CD4-positive, alpha-beta memory T cell (primary cell): ENCODE data around the gene AKAP6. TPM values are rescaled to one million over a fixed set of nuclear protein-coding genes. Genes with fewer than 3 reads are reported as not detected.
A peak's percentile ranks its signal among the peaks of the same experiment; 100 is the strongest.

ENCODE experiments used
- CTCF ChIA-PET: fragments of 350-600 bp; sonication (Branson Sonifier 250); formaldehyde crosslinking; loops from one replicate; lab custom pipeline; 2021; ENCODE audit warnings: inconsistent platforms; ENCODE audit not compliant: partially characterized antibody; lab: Charles Lee
- POLR2A ChIA-PET: fragments of 350-600 bp; sonication (Branson Sonifier 250); formaldehyde crosslinking; loops from one replicate; lab custom pipeline; 2021; ENCODE audit not compliant: partially characterized antibody; lab: Charles Lee
- DNase-seq, 5 donors: peaks; one replicate each; pipeline versions ENCODE4 v3.0.0 to v3.0.0-alpha.2; 2020 to 2022; ENCODE audit warnings: mixed read lengths in 1 of 5
- H3K27ac ChIP-seq: one replicate; pipeline ENCODE4 v1.7.0; 2013; ENCODE audit warnings: low read depth, low read length
- H3K27me3 ChIP-seq: 2 replicates; pipeline ENCODE4 v1.7.0; 2013; ENCODE audit warnings: mild to moderate bottlenecking, low read length, moderate library complexity; ENCODE audit not compliant: insufficient read depth
- H3K36me3 ChIP-seq: 2 replicates; pipeline ENCODE4 v1.7.0; 2013; ENCODE audit warnings: mild to moderate bottlenecking, low read length, moderate library complexity; ENCODE audit not compliant: insufficient read depth
- H3K4me1 ChIP-seq: 2 replicates; pipeline ENCODE4 v1.7.0; 2013; ENCODE audit warnings: mild to moderate bottlenecking, low read length, moderate library complexity; ENCODE audit not compliant: insufficient read depth
- H3K4me3 ChIP-seq, 2 donors: one replicate each; pipeline ENCODE4 v1.7.0; 2013; ENCODE audit warnings: low read length in 2 of 2, mild to moderate bottlenecking in 1 of 2
- H3K9me3 ChIP-seq, 2 donors: one replicate each; pipeline ENCODE4 v1.7.0; 2013; ENCODE audit warnings: low read length in 2 of 2, control low read depth in 1 of 2; ENCODE audit not compliant: control insufficient read depth in 1 of 2
- H3K27ac Mint-ChIP-seq, 7 donors: one replicate each; pipeline ENCODE4 v1.8.0; 2020 to 2021; ENCODE audit warnings: mixed read lengths in 7 of 7, mild to moderate bottlenecking in 6 of 7, inconsistent platforms in 3 of 7, moderate library complexity in 3 of 7
- H3K27me3 Mint-ChIP-seq, 2 donors: one replicate each; pipeline ENCODE4 v1.8.0; 2020 to 2021; ENCODE audit warnings: mixed read lengths in 2 of 2
- H3K36me3 Mint-ChIP-seq, 2 donors: one replicate each; pipeline ENCODE4 v1.8.0; 2020 to 2021; ENCODE audit warnings: mixed read lengths in 2 of 2, inconsistent platforms in 1 of 2, mild to moderate bottlenecking in 1 of 2
- H3K4me1 Mint-ChIP-seq, 4 donors: one replicate each; pipeline ENCODE4 v1.8.0; 2020 to 2021; ENCODE audit warnings: mixed read lengths in 4 of 4, mild to moderate bottlenecking in 1 of 4
- H3K4me3 Mint-ChIP-seq, 8 donors: one replicate each; pipeline ENCODE4 v1.8.0; 2020 to 2021; ENCODE audit warnings: mixed read lengths in 8 of 8, mild to moderate bottlenecking in 7 of 8, moderate library complexity in 6 of 8, inconsistent platforms in 3 of 8
- H3K9me3 Mint-ChIP-seq, 8 donors: one replicate each; pipeline ENCODE4 v1.8.0; 2020 to 2021; ENCODE audit warnings: mixed read lengths in 8 of 8, mild to moderate bottlenecking in 5 of 8, inconsistent platforms in 3 of 8, moderate library complexity in 1 of 8
- intact Hi-C: fragments of 100-400 bp; cut with micrococcal nuclease; formaldehyde crosslinking; loops from one replicate; pipeline ENCODE4 v1.15.1; 2023
- polyA plus RNA-seq, 2 donors: library from polyadenylated mRNA; unstranded; fragments of 300-500 nt; fragmentation: Illumina TruSeq; gene quantifications; one replicate each; pipeline ENCODE4 v1.2.3, GENCODE V29; 2021
- total RNA-seq, 2 experiments: library from RNA; stranded (reverse); gene quantifications; one replicate each; pipeline ENCODE4 v1.2.3, GENCODE V29; 2021

The AKAP6 gene
- total and polyA plus RNA-seq, 4 experiments from 2014 or later, result 0.98 to 4.4 (median 3.7) TPM; not detected in 1

DNA sequence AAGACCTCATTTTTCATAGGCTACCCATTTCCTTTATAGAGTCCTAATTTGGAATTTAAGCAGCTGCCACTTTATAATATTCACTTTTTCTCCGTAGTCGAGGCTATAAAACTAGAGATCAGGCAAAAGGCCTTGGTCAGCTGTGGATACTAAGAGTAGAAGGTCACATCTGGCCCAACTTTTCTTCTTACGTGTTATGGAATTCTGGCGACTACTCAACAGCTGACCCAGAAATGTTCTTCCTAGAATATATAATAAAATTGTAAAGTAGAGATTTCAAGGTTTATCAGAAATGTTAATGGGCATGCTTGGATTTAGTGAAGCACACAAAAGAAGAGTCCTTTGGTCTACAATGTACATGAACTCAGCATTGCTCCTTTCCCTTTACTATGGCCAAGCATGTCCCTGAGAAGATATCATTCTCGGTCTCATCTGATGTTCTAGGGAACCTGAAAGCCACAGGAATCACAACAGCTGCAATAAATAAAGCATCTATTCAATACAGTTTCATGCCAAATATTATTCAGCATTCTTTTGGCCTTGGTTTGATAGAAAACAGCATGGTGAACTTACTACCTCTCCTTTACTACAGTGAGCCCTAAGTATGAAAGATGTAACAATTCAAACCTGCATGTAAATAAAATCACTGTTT lies 348.2 kb downstream of the AKAP6 start:
- Mint-ChIP-seq H3K4me3 (no peak overlapping the region), H3K27ac (no peak overlapping the region), H3K9me3 (peaks cover 0 to 4% (median 1%) of the 10 kb centered on the region in 8 donors), H3K4me1 (no peaks in the 10 kb centered on the region), H3K36me3 (no peaks in the 10 kb centered on the region), H3K27me3 (peaks cover 0 to under 1% of the 10 kb centered on the region in 2 donors)
- Histone ChIP-seq H3K4me3 (no peak overlapping the region), H3K27ac (no peak overlapping the region), H3K27me3 (no peaks in the 10 kb centered on the region), H3K36me3 (no peaks in the 10 kb centered on the region), H3K4me1 (no peaks in the 10 kb centered on the region), H3K9me3 (peaks cover 0 to 4% of the 10 kb centered on the region in 2 donors)
- ChIA-PET CTCF (no interaction called here), POLR2A (no interaction called here)
- intact Hi-C loops, result no loop called here
- DNase-seq, result no peak

DNA sequence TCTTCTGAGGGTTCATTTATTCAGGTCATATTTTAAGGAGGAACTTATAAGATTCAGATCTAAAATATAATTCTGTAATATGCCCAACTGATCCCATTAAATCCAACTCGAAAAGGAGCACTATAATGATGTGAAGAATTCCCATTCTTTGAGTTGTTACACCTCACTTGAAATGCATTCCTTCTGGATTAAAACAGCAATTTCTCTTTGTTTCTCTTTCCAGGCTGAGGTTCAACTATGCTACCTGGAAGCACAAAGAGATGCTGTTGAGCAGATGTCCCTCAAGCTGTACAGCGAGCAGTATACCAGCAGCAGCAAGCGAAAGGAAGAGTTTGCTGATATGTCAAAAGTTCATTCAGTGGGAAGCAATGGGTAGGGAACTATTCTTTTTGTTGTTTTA lies 349.0 kb downstream of the AKAP6 start:
- Mint-ChIP-seq H3K9me3 (peaks cover 0 to 3% (median under 1%) of the 10 kb centered on the region in 8 donors), H3K4me3 (peak overlapping the region in 1 of 8 donors; percentile 27), H3K4me1 (no peaks in the 10 kb centered on the region), H3K27me3 (peaks cover 0 to 2% of the 10 kb centered on the region in 2 donors), H3K27ac (no peak overlapping the region), H3K36me3 (no peaks in the 10 kb centered on the region)
- Histone ChIP-seq H3K9me3 (no peaks in the 10 kb centered on the region), H3K4me1 (no peaks in the 10 kb centered on the region), H3K4me3 (no peak overlapping the region), H3K36me3 (no peaks in the 10 kb centered on the region), H3K27ac (no peak overlapping the region), H3K27me3 (no peaks in the 10 kb centered on the region)
- CTCF ChIA-PET, result no interaction called here
- no peak for DNase-seq
- intact Hi-C loops, result no loop called here
- POLR2A ChIA-PET, result no interaction called here

DNA sequence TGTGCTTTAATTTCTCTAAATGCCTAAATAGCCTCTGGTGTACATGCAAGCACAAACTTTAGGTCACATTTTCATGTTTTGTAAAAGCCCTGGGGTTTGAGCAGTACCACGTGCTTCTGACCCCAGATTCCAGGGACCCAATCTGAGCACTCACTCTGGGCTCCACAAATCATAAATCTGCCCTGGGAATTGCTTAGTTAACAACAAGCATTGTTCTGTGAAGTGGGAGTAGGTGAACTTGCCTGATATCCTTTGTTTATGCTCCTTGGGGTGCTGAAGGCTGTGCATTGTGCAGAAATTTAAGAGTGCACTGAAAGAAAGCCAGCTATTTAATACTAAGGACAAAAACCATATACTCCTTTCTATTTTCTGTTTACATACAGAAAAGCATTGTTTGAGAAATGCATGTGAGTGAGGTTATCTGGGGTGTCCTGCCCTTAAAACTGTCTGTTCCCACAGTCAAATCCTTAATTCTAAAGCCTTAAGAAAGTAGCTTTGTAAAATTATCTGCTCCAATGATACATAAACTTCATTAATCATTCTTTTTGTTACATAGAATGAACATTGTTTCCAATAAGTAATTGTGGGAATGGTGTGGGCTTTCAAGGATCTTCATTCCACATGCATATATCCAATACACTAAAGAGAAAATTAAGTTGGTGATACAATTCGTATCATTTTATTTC lies 351.0 kb downstream of the AKAP6 start:
- POLR2A ChIA-PET, result no interaction called here

DNA sequence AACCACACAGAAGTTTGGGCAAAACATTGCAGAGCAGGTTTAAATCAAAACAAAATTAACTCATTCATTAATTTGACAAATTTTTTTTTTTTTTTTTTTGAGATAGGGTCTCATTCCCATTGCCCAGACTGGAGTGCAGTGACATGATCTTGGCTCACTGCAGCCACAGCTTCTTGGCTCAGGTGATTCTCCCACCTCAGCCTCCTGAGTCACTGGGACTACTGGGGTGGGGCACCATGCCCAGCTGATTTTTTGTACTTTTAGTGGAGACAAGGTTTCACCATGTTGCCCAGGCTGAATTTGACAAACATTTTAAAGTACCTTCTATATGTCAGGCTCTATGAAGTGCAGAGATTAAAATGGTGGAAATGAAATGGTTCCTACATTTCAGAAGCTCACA lies 352.5 kb downstream of the AKAP6 start:
- no peak for DNase-seq
- H3K4me3 Mint-ChIP-seq, result no peak overlapping the region
- no peak overlapping the region for H3K27ac ChIP-seq
- ChIA-PET POLR2A (no interaction called here), CTCF (interaction anchor here (0.7 kb wide), 1 partner anchor 50 kb away, joined by 3 read pairs; no protein-coding TSS in a partner anchor)
- intact Hi-C loops, result no loop called here
- no peaks in the 10 kb centered on the region for H3K27me3 ChIP-seq
- H3K4me3 ChIP-seq, result no peak overlapping the region
- peaks cover 0 to 2% of the 10 kb centered on the region in 2 donors for H3K27me3 Mint-ChIP-seq
- no peaks in the 10 kb centered on the region for H3K9me3 ChIP-seq
- no peaks in the 10 kb centered on the region for H3K4me1 ChIP-seq
- no peaks in the 10 kb centered on the region for H3K4me1 Mint-ChIP-seq
- no peak overlapping the region for H3K27ac Mint-ChIP-seq
- H3K36me3 Mint-ChIP-seq, result no peaks in the 10 kb centered on the region
- no peaks in the 10 kb centered on the region for H3K36me3 ChIP-seq
- peaks cover 0 to 3% (median 0%) of the 10 kb centered on the region in 8 donors for H3K9me3 Mint-ChIP-seq

More for the DNA sequence above, 351.0 kb downstream of the AKAP6 start:
- H3K36me3 ChIP-seq, result no peaks in the 10 kb centered on the region
- peaks cover 0 to 3% (median 0%) of the 10 kb centered on the region in 8 donors for H3K9me3 Mint-ChIP-seq
- no peaks in the 10 kb centered on the region for H3K36me3 Mint-ChIP-seq
- no peak overlapping the region for H3K4me3 ChIP-seq
- H3K27me3 Mint-ChIP-seq, result peaks cover 0 to 2% of the 10 kb centered on the region in 2 donors
- H3K4me1 Mint-ChIP-seq, result no peaks in the 10 kb centered on the region
- intact Hi-C loops, result no loop called here
- H3K4me3 Mint-ChIP-seq, result no peak overlapping the region
- H3K4me1 ChIP-seq, result no peaks in the 10 kb centered on the region
- CTCF ChIA-PET, result no interaction called here
- DNase-seq, result no peak
- no peaks in the 10 kb centered on the region for H3K9me3 ChIP-seq
- H3K27ac ChIP-seq, result no peak overlapping the region
- no peaks in the 10 kb centered on the region for H3K27me3 ChIP-seq
- H3K27ac Mint-ChIP-seq, result no peak overlapping the region

DNA sequence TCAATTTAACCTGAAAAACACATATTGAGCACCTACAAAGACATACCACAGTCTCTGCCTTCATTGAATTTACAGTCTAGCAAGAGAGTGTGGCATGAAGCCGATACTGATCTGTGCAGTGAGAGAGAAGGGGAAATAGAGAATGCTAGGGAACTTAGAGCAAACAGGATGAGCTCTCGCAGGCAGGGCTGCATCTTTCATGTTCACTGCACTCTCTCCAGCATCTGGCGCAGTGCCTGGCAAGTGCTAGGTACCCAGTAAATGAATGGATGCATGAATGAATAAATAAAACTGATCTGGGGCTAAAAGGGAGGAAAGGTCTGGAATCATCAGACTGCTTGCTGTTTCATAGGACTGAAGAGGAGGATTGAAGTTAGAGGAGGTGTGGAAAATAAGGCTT lies 353.1 kb downstream of the AKAP6 start:
- H3K4me3 ChIP-seq, result no peak overlapping the region
- H3K27ac ChIP-seq, result no peak overlapping the region
- Mint-ChIP-seq H3K27ac (no peak overlapping the region), H3K27me3 (peaks cover 0 to 2% of the 10 kb centered on the region in 2 donors), H3K9me3 (peaks cover 0 to 3% (median 0%) of the 10 kb centered on the region in 8 donors), H3K4me1 (no peaks in the 10 kb centered on the region), H3K4me3 (no peak overlapping the region), H3K36me3 (no peaks in the 10 kb centered on the region)
- H3K27me3 ChIP-seq, result no peaks in the 10 kb centered on the region
- DNase-seq, result no peak
- intact Hi-C loops, result no loop called here
- no peaks in the 10 kb centered on the region for H3K4me1 ChIP-seq
- H3K36me3 ChIP-seq, result no peaks in the 10 kb centered on the region
- ChIA-PET CTCF (interaction anchor here (0.7 kb wide), 1 partner anchor 50 kb away, joined by 3 read pairs; no protein-coding TSS in a partner anchor), POLR2A (no interaction called here)
- no peaks in the 10 kb centered on the region for H3K9me3 ChIP-seq

DNA sequence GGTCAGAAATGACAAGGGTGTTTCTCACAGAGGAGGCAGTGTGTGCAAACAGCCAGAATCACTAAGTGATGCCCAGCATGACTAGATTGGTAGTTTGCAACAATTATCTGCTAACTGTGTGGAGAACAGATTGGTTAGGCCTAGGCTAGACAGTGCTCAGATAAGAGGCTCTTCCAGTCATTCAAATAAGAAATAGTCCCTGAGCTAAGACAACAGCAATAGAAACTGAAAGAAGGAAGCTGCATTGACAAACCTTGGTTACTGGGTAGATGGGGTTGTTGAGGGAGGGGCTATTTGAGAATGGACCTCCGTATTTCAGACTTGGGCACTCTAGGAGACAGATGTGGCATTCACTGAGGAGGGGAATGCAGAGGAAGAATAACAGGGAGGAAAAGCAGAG lies 354.6 kb downstream of the AKAP6 start:
- Histone ChIP-seq H3K4me1 (no peaks in the 10 kb centered on the region), H3K27ac (no peak overlapping the region), H3K4me3 (no peak overlapping the region), H3K9me3 (no peaks in the 10 kb centered on the region), H3K27me3 (no peaks in the 10 kb centered on the region), H3K36me3 (no peaks in the 10 kb centered on the region)
- H3K27me3 Mint-ChIP-seq, result peaks cover 0 to 2% of the 10 kb centered on the region in 2 donors
- POLR2A ChIA-PET, result no interaction called here
- peaks cover 0 to 3% (median under 1%) of the 10 kb centered on the region in 8 donors for H3K9me3 Mint-ChIP-seq
- no peak overlapping the region for H3K4me3 Mint-ChIP-seq
- no peaks in the 10 kb centered on the region for H3K36me3 Mint-ChIP-seq
- no peak overlapping the region for H3K27ac Mint-ChIP-seq
- CTCF ChIA-PET, result no interaction called here
- no peaks in the 10 kb centered on the region for H3K4me1 Mint-ChIP-seq
- DNase-seq, result no peak
- intact Hi-C loops, result no loop called here

DNA sequence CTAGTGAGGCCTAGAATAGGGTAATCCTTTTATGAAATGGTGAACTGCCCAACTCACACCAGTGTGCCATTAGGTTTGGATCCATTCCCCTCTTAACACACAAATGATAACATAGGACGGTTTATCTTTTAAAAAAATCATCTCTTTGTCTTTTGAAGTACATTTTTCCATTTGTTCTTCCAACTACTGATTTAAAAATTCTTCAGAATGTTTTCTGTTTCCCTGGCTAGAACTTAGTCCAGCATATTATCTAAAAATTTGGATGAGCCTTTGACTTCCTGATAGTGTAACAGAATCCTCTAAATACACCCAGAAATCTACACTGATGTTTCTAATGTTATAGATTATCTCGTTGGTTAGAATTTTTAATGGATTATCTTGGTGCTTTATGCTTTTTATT lies 359.8 kb downstream of the AKAP6 start:
- peaks cover 0 to 1% (median 0%) of the 10 kb centered on the region in 8 donors for H3K9me3 Mint-ChIP-seq
- intact Hi-C loops, result no loop called here
- ChIA-PET POLR2A (no interaction called here), CTCF (no interaction called here)
- H3K4me3 Mint-ChIP-seq, result no peak overlapping the region
- Histone ChIP-seq H3K27me3 (no peaks in the 10 kb centered on the region), H3K4me1 (no peaks in the 10 kb centered on the region), H3K36me3 (no peaks in the 10 kb centered on the region), H3K27ac (no peak overlapping the region), H3K9me3 (no peaks in the 10 kb centered on the region), H3K4me3 (no peak overlapping the region)
- H3K27ac Mint-ChIP-seq, result no peak overlapping the region
- no peaks in the 10 kb centered on the region for H3K27me3 Mint-ChIP-seq
- no peaks in the 10 kb centered on the region for H3K36me3 Mint-ChIP-seq
- H3K4me1 Mint-ChIP-seq, result no peaks in the 10 kb centered on the region
- DNase-seq, result no peak
